K562 (cell line): Measurements from ENCODE around the gene SLC33A1. TPM values are rescaled to one million over a fixed set of nuclear protein-coding genes. Genes with fewer than 3 reads are reported as not detected.

Experiments
- C11orf30 ChIP-seq: fragments of 450-650 bp; IDR thresholded peaks from 2 replicates; pipeline ENCODE4 v1.6.1; 2016; ENCODE audit warnings: low read depth, mild to moderate bottlenecking
- DLX4 ChIP-seq: fragments of 250-450 bp; sonication (Bioruptor Pico); IDR thresholded peaks from 2 replicates; pipeline ENCODE4 v1.6.1; 2021; ENCODE audit warnings: mild to moderate bottlenecking
- DPF2 ChIP-seq: fragments of 450-650 bp; IDR thresholded peaks from 2 replicates; pipeline ENCODE4 v1.6.1; 2016
- FOXK2 ChIP-seq, 2 experiments: fragments of 450-650 bp; IDR thresholded peaks in 1 of 2; conservative IDR thresholded peaks in 1 of 2; 2 replicates each; pipeline ENCODE4 v1.6.1; 2016; ENCODE audit warnings: low read depth in 2 of 2, mild to moderate bottlenecking in 1 of 2
- SAP30 ChIP-seq: fragments of 200-600 bp; sonication (generic); IDR thresholded peaks from 2 replicates; pipeline ENCODE4 v1.6.1; 2012; ENCODE audit warnings: borderline replicate concordance, low read depth, mild to moderate bottlenecking, moderate library complexity, low read length, control low read depth, inconsistent platforms; ENCODE audit not compliant: insufficient read depth, poor library complexity, severe bottlenecking
- SMAD3 ChIP-seq: fragments of 450-650 bp; formaldehyde crosslinking; conservative IDR thresholded peaks from 2 replicates; pipeline ENCODE4 v1.4.0; 2020; ENCODE audit warnings: mild to moderate bottlenecking
- SMARCA5 ChIP-seq: fragments of 450-650 bp; IDR thresholded peaks from 2 replicates; pipeline ENCODE4 v1.6.1; 2016
- SRSF9 ChIP-seq: fragments of 200-400 bp; formaldehyde crosslinking; IDR thresholded peaks from 2 replicates; pipeline ENCODE4 v1.6.1; 2017; ENCODE audit warnings: low read depth, low read length, borderline replicate concordance
- VEZF1 ChIP-seq: fragments of 200-800 bp; sonication (Bioruptor generic); IDR thresholded peaks from 2 replicates; pipeline ENCODE4 v1.6.1; 2017; ENCODE audit warnings: missing genetic modification characterization, missing compliant biosample characterization
- ZBTB5 ChIP-seq: fragments of 450-650 bp; IDR thresholded peaks from 2 replicates; pipeline ENCODE4 v1.6.1; 2017; ENCODE audit warnings: antibody characterized with exemption
- ZMIZ1 ChIP-seq, 2 experiments: fragments of 150-350 bp in 1 of 2; IDR thresholded peaks; 2 replicates each; pipeline ENCODE4 v1.6.1; 2012 to 2016; ENCODE audit warnings: low read depth in 2 of 2, low read length in 2 of 2, mild to moderate bottlenecking in 1 of 2, moderate library complexity in 1 of 2
- ZNF143 ChIP-seq: sonication (generic); formaldehyde crosslinking; IDR thresholded peaks from 2 replicates; pipeline ENCODE4 v1.9.0; 2022; ENCODE audit warnings: mild to moderate bottlenecking, missing genetic modification reagents
- ZNF175 ChIP-seq: fragments of 200-800 bp; sonication (Bioruptor generic); IDR thresholded peaks from 2 replicates; pipeline ENCODE4 v1.6.1; 2016; ENCODE audit warnings: low read depth, mild to moderate bottlenecking, missing genetic modification characterization, missing compliant biosample characterization
- ZNF224 ChIP-seq: sonication (generic); formaldehyde crosslinking; IDR thresholded peaks from 2 replicates; pipeline ENCODE4 v1.8.0; 2022; ENCODE audit warnings: mild to moderate bottlenecking, missing genetic modification reagents
- ZNF277 ChIP-seq: fragments of 250-450 bp; sonication (Bioruptor Pico); IDR thresholded peaks from 2 replicates; pipeline ENCODE4 v1.8.0; 2022; ENCODE audit warnings: inconsistent platforms, mild to moderate bottlenecking, moderate library complexity, borderline replicate concordance
- ZNF395 ChIP-seq: fragments of 200-800 bp; sonication (Bioruptor generic); IDR thresholded peaks from 2 replicates; pipeline ENCODE4 v1.6.1; 2017; ENCODE audit warnings: missing genetic modification characterization, missing compliant biosample characterization
- polyA plus RNA-seq, 8 experiments: library from polyadenylated mRNA; depleted of rRNA in 4 of 8; stranded (reverse) in 5 of 8; unstranded in 3 of 8; fragments of >200 nt; fragmentation: Nextera tagmentation in 2 of 8; fragmentation: Illumina TruSeq in 1 of 8; extraction: Ambion mirVana in 2 of 8; extraction: Trizol in 1 of 8; gene quantifications; 2 replicates each; pipeline versions ENCODE4 v1.2.1 to v1.2.3, GENCODE V29; 2011 to 2014; ENCODE audit warnings: inconsistent platforms in 1 of 8, missing spikeins in 1 of 8
- total RNA-seq, 7 experiments: library from RNA; depleted of rRNA in 6 of 7; stranded (reverse); fragments of >200 nt in 6 of 7; fragmentation: Illumina TruSeq in 2 of 7; extraction: Trizol in 2 of 7; gene quantifications; 2 replicates each; pipeline versions ENCODE4 v1.2.1 to v1.2.3, GENCODE V29; 2011 to 2021; ENCODE audit warnings: low replicate concordance in 1 of 7

The SLC33A1 gene
- total and polyA plus RNA-seq, 9 of the 15 experiments (the other 6 are each of a cell fraction or from before 2014, with no cell fraction given) = 6.2 to 26.8 (median 19.6) TPM

GRCh38 chr3:155853214-155854140 is 750 bp downstream of the SLC33A1 start (continued):
- TF ChIP-seq VEZF1 (CRISPR knock-in tag) (no peak), ZNF277 (CRISPR knock-in tag) (no peak), C11orf30 (no peak), ZBTB5 (no peak), FOXK2 (conservative IDR thresholded peaks at IDR 0.05 in 1 of 2, IDR thresholded peaks at IDR 0.05 in 1 of 2; ENCODE audit: low read depth in 2 of 2) (no peak), ZNF143 (CRISPR knock-in tag) (no peak), ZNF224 (CRISPR knock-in tag) (no peak), DPF2 (no peak), ZNF395 (CRISPR knock-in tag) (no peak), SAP30 (no peak), SRSF9 (no peak), ZNF175 (CRISPR knock-in tag) (no peak), ZMIZ1 (IDR thresholded peaks at IDR 0.05; ENCODE audit: low read depth in 2 of 2, low read length in 2 of 2) (no peak), DLX4 (no peak), SMARCA5 (no peak), SMAD3 (no peak)
